Activated T-cell treated with anti-CD3 and anti-CD28 coated beads, Interleukin-2, amount 50 U/mL, for 4 hours (primary cell): ENCODE results near the gene LUZP1. TPM values are rescaled to one million over a fixed set of nuclear protein-coding genes. Genes with fewer than 3 reads are reported as not detected.
A peak's percentile ranks its signal among the peaks of the same experiment; 100 is the strongest.

Experiments
- ATAC-seq, 2 donors: fragments of 200-7000 bp; cut with Tn5 transposase; one replicate each; pipeline ENCODE4 v1.10.0; 2021
- DNase-seq: peaks from one replicate; pipeline ENCODE4 v3.0.0-alpha.2; 2020
- H3K27me3 Mint-ChIP-seq: one replicate; pipeline ENCODE4 v1.8.0; 2021; ENCODE audit warnings: low read depth, mixed read lengths
- H3K36me3 Mint-ChIP-seq: one replicate; pipeline ENCODE4 v1.8.0; 2022; ENCODE audit warnings: mixed read lengths; ENCODE audit not compliant: insufficient read depth
- H3K4me1 Mint-ChIP-seq: one replicate; pipeline ENCODE4 v1.8.0; 2021; ENCODE audit warnings: low read depth, mixed read lengths
- H3K4me3 Mint-ChIP-seq: one replicate; pipeline ENCODE4 v1.8.0; 2021; ENCODE audit warnings: mild to moderate bottlenecking, moderate library complexity, mixed read lengths
- H3K9me3 Mint-ChIP-seq: one replicate; pipeline ENCODE4 v1.8.0; 2021; ENCODE audit warnings: mixed read lengths
- total RNA-seq, 3 donors: library from RNA; stranded (reverse); gene quantifications; one replicate each; pipeline ENCODE4 v1.2.1, GENCODE V29; 2021

LUZP1 gene
- total RNA-seq, 3 donors from 2014 or later = 19.7 to 20.7 (median 20.1) TPM

DNA sequence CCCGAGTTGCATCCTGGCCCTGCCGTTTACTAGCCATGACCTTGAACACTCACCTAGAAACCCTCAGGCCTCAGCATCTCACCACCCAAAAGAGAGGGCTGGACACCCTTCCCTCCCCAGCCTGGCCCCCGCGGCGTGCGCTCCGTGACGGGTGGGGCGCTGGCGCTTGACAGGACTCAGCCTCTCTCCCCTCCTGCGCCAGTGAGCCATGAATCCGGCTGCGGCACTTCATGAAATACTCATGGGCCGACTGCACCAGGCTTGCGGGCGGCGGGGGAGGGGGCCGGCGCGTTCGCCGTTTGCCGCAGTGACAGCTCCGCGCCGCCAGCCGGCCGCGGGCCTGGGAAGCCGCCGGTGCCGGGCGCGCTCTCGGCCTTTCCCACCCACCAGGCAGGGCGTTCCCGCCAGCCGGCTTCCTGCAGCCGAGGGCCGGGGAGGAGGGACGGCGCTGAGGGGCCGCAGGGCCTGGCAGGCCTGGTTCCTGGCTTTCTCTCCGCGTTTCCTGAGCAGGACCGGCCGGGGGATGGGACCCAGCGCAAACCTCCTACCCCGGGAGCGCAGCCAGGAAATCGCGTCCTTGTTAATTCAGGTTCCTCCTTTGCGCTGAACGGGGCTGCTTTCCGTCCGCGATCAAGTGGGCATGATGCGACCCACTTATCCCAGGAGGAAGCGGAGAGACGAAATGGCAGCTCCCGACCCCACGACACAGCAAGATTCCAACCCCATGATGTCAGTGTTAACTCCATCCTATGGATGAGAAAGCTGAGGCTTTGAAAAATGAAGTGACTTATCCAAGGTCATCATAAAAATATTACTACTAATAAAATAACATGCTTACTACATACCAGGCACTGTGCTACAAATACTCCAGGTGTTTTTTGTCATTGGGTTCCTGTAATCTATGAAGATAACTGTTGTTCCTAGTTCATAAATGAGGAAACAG lies 9.1 kb upstream of the LUZP1 start:
- peak overlapping the region; percentile 69 for H3K4me3 Mint-ChIP-seq
- ATAC-seq (peak; percentile 88 to 90), DNase-seq (peak; percentile 39)
- no peaks in the 10 kb centered on the region for H3K9me3 Mint-ChIP-seq
- H3K4me1 Mint-ChIP-seq = peaks cover 10% of the 10 kb centered on the region
- H3K36me3 Mint-ChIP-seq = no peaks in the 10 kb centered on the region
- H3K27me3 Mint-ChIP-seq = peaks cover 5% of the 10 kb centered on the region

DNA sequence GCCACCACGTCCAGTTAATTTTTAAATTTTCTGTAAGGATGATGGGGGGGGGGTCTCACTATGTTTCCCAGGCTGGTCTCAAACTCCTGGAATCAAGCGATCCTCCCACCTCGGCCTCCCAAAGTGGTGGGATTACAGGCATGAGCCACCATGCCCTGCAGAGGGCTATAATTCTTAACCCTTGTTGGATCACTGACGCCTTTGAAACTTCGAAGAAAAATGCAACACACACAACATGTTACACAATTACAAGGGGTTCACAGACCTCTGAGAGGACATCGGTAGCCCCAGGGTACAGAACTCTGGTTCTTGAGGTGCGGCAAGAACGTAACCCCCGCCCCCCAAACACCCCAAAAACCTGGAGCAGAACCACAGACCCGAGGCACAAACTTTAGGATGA lies 8.4 kb upstream of the LUZP1 start:
- no peaks in the 10 kb centered on the region for H3K36me3 Mint-ChIP-seq
- ATAC-seq = no peak
- H3K4me1 Mint-ChIP-seq = peaks cover 10% of the 10 kb centered on the region

GRCh38 chr1:23174426-23175110 lies 5.9 kb upstream of the LUZP1 start:
- Mint-ChIP-seq H3K4me1 (peaks cover 14% of the 10 kb centered on the region), H3K4me3 (no peak overlapping the region), H3K9me3 (no peaks in the 10 kb centered on the region), H3K36me3 (no peaks in the 10 kb centered on the region), H3K27me3 (peaks cover 5% of the 10 kb centered on the region)
- ATAC-seq (no peak), DNase-seq (no peak)

More for the DNA sequence above, 8.4 kb upstream of the LUZP1 start:
- no peaks in the 10 kb centered on the region for H3K9me3 Mint-ChIP-seq
- DNase-seq = no peak
- H3K27me3 Mint-ChIP-seq = peaks cover 5% of the 10 kb centered on the region
- H3K4me3 Mint-ChIP-seq = peak overlapping the region; percentile 69

GRCh38 chr1:23171181-23171755 lies 2.6 kb upstream of the LUZP1 start:
- no peaks in the 10 kb centered on the region for H3K36me3 Mint-ChIP-seq
- H3K27me3 Mint-ChIP-seq = no peaks in the 10 kb centered on the region
- ATAC-seq = no peak
- peaks cover 28% of the 10 kb centered on the region for H3K4me1 Mint-ChIP-seq
- H3K9me3 Mint-ChIP-seq = no peaks in the 10 kb centered on the region
- no peak for DNase-seq
- no peak overlapping the region for H3K4me3 Mint-ChIP-seq

- ATAC-seq (no peak), DNase-seq (no peak)
- Mint-ChIP-seq H3K27me3 (no peaks in the 10 kb centered on the region), H3K4me1 (peaks cover 38% of the 10 kb centered on the region), H3K9me3 (no peaks in the 10 kb centered on the region), H3K4me3 (peak overlapping the region; percentile 92), H3K36me3 (no peaks in the 10 kb centered on the region)
Observed at GRCh38 chr1:23169727-23170335, 1.2 kb upstream of the LUZP1 start.

- Mint-ChIP-seq H3K27me3 (no peaks in the 10 kb centered on the region), H3K36me3 (no peaks in the 10 kb centered on the region), H3K9me3 (no peaks in the 10 kb centered on the region), H3K4me3 (peak overlapping the region; percentile 92), H3K4me1 (peaks cover 32% of the 10 kb centered on the region)
- DNase-seq (no peak), ATAC-seq (no peak)
Observed at GRCh38 chr1:23169195-23169575, 529 bp upstream of the LUZP1 start.

GRCh38 chr1:23168079-23168444 lies 594 bp downstream of the LUZP1 start:
- Mint-ChIP-seq H3K4me1 (peaks cover 36% of the 10 kb centered on the region), H3K9me3 (no peaks in the 10 kb centered on the region), H3K4me3 (peak overlapping the region; percentile 92), H3K27me3 (no peaks in the 10 kb centered on the region), H3K36me3 (no peaks in the 10 kb centered on the region)
- no peak for DNase-seq
- ATAC-seq = peak; percentile 58 to 67

- peaks cover 36% of the 10 kb centered on the region for H3K4me1 Mint-ChIP-seq
- DNase-seq (peak; percentile 9), ATAC-seq (peak; percentile 30 to 39)
- no peaks in the 10 kb centered on the region for H3K9me3 Mint-ChIP-seq
- H3K27me3 Mint-ChIP-seq = no peaks in the 10 kb centered on the region
- peak overlapping the region; percentile 92 for H3K4me3 Mint-ChIP-seq
- no peaks in the 10 kb centered on the region for H3K36me3 Mint-ChIP-seq
Observed at GRCh38 chr1:23167353-23168078, 1.1 kb downstream of the LUZP1 start.

DNA sequence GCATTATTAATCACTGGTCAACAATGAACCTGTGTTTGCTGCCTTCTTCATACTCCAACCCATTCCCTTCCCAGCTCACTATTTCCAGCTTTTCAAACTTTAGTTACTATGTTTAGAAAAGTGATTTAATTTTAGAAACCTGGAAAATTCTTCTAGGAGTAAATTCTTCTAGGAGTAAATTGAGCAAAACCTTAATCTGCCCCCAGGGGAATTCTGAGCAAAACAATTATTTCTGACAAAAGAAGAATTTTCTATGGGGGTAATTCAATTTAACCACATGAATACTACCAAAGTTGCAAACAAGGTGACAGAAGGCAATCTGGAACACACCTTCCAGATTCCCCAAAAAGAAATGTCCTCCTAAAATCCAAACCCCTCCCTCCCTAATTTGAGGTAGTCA lies 1.8 kb downstream of the LUZP1 start:
- Mint-ChIP-seq H3K27me3 (no peaks in the 10 kb centered on the region), H3K9me3 (no peaks in the 10 kb centered on the region), H3K4me3 (peak overlapping the region; percentile 83), H3K4me1 (peaks cover 36% of the 10 kb centered on the region), H3K36me3 (no peaks in the 10 kb centered on the region)
- no peak for ATAC-seq
- DNase-seq = no peak

DNA sequence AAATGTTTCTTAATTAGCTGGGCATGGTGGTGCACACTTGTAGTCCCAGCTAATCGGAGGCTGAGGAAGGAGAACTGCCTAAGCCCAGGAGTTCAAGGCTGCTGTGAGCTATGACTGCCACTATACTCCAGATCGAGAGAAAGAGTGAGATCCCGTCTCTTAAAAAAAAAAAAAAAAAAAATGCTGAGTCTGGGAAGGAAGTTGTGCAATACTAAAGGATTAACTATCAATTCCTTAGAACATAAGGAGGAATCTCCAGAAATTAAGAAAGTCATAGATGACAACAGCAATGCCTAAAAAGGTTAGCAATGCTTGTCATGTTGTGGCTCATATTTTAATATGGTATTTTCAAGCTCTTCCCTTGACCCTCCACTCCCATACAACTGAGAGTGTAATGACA lies 5.3 kb downstream of the LUZP1 start:
- no peak for ATAC-seq
- Mint-ChIP-seq H3K4me1 (peaks cover 29% of the 10 kb centered on the region), H3K9me3 (no peaks in the 10 kb centered on the region), H3K36me3 (peaks cover 1% of the 10 kb centered on the region), H3K27me3 (no peaks in the 10 kb centered on the region), H3K4me3 (no peak overlapping the region)
- no peak for DNase-seq

DNA sequence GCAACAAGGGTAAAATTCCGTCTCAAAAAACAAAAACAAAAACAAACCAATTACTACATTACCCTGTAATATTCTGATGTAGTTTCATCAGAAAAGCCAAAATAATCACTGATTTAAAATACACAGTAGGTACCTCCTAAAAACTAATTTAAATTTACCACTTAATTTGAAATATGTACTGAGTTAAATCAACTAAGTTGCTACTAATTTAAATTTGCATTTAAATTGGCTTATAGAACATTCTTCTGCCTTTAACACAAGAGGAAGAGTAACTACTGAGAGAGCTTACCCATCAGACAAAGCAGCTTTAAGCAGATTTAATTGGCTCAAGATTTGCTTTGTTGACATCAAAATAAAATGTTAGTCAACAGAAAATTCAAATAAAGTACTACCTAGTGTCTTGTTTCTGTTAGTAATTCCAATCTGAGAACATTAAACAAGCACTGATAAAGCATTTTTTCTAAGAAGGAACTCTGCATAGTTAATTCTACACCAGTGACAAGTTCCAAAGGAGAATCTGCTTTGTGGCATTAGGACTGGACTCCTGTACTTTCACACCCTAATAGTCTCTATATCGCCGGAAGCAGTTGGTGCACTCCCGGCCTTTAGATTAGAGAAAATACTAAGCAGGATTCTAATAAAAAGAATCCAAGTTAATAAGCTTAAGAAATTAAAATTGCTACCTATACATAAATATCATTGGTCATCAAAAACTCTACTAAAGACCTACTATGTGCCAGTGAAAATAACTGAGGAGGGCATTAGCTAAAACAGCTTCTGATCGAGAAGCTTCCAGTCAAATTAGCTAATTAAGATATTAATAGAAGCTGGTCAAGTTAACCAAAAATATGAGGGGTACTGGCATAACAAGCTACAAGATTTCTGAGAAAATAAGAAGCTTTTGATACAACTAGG lies 8.4 kb downstream of the LUZP1 start:
- H3K4me3 Mint-ChIP-seq = no peak overlapping the region
- H3K36me3 Mint-ChIP-seq = peaks cover 4% of the 10 kb centered on the region
- DNase-seq (no peak), ATAC-seq (no peak)
- H3K4me1 Mint-ChIP-seq = peaks cover 15% of the 10 kb centered on the region
- no peaks in the 10 kb centered on the region for H3K9me3 Mint-ChIP-seq
- H3K27me3 Mint-ChIP-seq = no peaks in the 10 kb centered on the region

- no peak overlapping the region for H3K4me3 Mint-ChIP-seq
- DNase-seq (no peak), ATAC-seq (no peak)
- H3K4me1 Mint-ChIP-seq = peaks cover 13% of the 10 kb centered on the region
- H3K9me3 Mint-ChIP-seq = no peaks in the 10 kb centered on the region
- H3K27me3 Mint-ChIP-seq = no peaks in the 10 kb centered on the region
- H3K36me3 Mint-ChIP-seq = peaks cover 6% of the 10 kb centered on the region
Observed at GRCh38 chr1:23156940-23157339, 11.7 kb downstream of the LUZP1 start.
